SH-SY5Y (cell line): Measurements from ENCODE around the gene DGCR8.

Experiments used
- GATA2 ChIP-seq: IDR thresholded peaks from 2 replicates; pipeline ENCODE4 v1.6.1; 2011; ENCODE audit warnings: mild to moderate bottlenecking, low read depth, low read length
- GATA3 ChIP-seq: IDR thresholded peaks from 2 replicates; pipeline ENCODE4 v1.6.1; 2011; ENCODE audit warnings: low read depth, mild to moderate bottlenecking, low read length, moderate library complexity

Gene DGCR8

DNA sequence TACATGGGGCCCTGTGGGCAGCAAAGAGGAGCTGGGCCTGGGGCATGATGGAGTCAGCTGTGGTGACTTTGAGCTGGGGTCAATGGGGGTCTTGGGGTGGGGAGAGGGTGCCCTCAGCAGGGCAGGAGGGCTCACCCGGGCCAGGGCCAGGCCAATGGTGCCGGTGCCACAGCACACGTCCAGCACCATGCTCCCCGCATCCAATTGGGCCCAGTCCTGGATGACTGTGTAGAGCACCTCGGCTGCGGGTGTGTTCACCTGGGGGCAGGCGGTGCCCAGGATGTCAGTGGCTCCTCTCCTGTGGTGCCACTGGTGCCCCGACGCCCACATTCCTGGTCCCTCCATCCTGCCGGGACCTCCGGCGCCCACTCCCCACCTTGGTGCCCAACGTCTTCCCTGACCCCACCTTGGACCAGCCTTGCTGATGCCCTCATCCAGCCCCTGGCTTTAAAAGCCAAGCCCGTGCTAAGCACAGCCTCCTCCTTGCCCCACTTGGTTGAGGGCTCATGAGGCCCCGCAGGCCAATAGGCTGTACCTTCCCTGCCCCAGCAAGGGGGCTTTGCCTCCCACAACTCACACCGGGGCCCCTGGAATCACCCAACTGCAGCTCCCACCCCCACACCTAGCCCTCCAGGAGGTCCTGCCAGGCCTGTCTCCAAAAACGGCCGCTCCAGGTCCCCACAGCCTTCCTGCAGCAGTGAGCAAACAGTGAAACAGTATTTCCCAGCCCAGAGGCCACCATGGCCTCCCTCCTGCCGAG, 33.7 kb downstream of the DGCR8 start:
- TF ChIP-seq GATA2 (no peak), GATA3 (no peak)

DNA sequence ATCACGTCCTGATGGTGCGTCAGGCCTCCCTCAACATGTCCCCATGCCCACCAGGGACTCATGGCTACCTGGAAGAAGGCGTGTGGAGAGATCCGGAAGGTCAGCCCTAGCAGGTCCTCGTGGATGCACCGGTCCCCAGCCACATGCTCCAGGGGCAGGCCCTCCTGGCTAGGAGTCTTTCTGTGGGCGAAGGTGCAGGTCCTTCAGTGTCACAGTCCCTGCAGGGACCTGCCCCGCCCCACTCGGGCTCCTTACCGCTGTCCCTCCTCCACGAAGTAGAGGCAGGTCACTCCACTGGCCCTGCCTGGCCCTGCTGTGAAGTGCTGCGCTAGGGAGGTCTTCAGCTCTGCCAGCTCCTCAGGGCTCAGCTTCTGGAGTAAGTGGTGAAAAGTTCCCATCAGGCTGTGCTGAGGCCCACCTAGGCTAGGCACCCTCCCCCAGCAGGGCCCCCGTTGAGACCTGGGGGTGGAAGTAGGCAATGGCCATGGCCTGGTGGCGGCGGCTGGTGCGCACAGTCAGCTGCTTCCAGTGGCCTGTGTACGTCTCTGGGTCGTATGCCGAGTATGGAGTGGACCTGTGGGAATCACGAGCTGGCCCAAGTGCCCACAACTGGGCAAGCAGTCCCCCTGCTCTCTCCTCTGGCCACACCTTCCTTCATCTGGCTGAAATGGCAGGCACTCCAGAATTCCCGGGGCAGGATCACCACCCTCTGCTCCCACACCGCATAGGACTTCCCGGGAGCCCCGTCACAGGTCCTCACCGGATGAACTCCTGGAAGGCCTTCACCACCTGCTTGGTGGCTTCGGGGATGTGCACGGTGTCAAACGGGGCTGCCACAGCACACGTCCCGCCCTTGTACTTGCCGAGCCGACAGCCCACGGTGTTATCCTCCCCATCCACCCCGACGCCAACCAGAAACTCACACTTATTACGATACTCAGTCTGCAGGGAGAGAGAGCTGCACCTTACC, 34.8 kb downstream of the DGCR8 start:
- TF ChIP-seq GATA2 (no peak), GATA3 (no peak)

DNA sequence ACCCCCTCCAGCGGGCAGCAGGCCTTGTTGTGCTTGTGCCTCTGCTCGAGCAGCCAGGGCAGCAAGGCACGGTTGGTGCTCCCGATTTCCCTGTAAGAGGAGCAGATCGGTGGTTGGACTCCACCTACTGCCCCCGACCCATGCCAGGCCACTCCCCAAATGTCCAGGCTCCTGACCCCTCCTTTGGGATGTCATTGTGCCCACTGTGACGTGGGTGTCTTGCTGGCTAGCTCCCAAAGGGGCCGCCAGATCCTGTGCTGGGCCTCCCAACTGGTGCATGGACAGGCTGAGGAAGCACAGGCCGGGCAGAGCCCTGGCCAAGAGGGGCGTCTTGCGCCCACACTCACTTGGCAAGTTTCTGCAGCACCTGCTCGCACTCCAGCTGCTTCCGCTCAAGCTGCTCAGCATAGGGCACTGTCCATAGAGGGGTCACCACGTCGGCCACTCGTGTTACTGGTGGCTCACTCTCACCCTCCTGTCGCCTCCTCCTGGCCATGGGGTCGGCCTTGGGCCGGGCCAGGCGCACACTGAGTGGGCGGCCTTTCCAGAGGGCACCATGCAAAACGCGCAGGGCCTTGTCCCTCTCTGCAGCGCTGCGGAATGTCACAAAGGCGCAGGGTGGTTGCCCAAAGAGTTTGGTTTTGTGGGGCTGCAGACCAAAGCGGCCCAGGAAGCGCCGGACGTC, 35.8 kb downstream of the DGCR8 start, which contains the start of gene RANBP1:
TSS of gene RANBP1 (plus strand) at position 414 of the 685 bp plus-strand sequence. CDS start at position 495, 81 bp downstream.
- TF ChIP-seq GATA3, result no peak
- TF ChIP-seq GATA2, result no peak

DNA sequence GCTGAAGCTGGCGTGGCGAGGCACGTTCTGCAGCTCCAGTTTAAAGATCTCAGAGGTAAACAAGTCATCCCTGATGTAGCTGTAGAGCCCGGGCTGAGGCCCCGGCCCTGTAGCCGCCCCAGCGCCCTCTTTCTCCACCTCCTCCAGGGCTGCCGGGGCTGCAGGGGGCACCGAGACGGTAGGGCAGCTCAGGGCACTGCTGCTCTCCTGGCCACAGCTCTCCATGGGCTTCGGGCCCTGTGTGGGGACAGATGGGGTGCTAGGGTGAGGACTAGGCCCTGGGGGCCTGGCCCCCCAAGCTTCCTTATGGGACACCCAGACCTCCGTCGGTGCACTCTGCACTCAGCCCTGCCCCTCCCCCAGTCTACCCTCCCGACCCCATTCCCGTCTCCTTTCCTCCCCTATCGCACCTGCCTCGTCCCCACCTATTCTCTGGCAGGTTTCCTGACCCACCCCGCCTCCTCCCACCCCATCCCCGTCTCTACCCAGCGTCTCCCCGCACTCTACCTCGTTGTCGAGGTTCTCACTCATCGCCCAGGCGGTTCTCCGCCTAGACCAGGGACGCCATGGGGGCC, 36.4 kb downstream of the DGCR8 start:
- TF ChIP-seq GATA3 (no peak), GATA2 (no peak)

DNA sequence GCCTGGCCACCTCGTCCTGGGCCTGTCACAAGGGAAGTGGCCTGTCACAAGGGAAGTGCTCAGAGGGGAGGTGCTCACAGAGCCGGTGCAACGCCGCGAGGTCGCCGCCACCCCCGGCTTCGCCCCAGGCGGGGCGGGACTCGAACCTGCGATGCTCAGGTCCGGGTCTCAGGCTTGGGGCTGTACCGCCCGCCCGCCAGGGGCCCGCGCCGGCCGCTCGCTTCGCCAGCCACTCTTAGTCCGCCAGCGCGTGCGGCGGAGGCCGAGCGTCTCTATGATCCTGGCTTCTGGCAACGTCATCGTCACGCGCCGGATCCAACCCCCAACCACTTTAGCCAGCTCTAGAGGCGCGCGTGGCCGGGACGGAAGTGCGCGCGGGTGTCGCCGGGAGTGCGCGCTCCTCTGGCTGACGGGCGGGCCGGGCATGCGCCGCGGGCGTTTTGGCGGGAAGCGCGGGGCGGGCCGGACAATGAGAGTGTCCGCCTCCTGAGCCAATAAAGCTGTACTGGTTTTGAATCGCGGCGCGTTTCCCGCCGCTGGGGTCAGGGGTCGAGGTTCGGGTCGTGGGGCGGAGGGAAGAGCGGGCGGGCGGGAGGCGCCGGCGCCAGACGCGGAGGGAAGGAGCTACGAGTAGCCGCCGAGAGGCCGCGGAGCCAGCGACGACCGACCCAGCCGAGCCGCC, 37.1 kb downstream of the DGCR8 start, which contains the start of gene TRMT2A:
TSS of gene TRMT2A (minus strand) at position 276 of the 682 bp plus-strand sequence. CDS start 320 bp downstream, outside the sequence.
- TF ChIP-seq GATA2 (peak; percentile 36; the same call in 1 of the 2 replicates), GATA3 (no peak)

DNA sequence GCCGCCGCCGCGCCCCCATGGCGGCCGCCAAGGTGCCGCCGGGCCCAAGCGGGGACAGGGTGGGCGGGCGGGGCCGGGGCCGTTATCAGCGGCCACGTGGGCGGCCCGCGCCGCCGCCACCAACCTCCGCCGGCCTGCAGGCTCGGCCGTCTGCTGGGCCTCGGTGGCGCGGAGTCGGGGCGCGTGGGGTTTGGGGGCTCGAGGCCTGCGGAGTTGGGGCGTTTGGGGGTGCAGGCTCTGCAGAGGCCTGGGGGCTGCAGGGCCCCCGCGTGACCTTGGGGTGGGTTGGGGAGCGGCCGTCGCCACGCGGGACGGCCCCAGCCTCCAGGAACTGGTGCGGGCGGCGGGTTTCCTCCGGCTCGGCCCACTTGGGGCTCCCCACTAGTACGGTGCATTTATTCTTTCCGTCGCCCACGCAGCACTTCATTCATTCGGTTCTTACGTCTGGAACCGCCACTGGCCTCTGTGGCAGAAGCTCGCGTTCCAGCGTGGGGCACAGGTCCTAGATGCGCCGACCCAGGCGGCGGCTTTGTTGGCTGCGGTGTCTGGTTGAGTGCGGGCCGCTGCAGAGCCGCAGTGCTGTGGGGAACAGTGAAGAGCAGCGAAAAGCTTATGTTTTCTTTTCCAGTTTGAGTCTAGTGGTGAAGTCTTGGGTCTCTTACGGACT, 37.7 kb downstream of the DGCR8 start:
- no peak for TF ChIP-seq GATA2
- no peak for TF ChIP-seq GATA3

DNA sequence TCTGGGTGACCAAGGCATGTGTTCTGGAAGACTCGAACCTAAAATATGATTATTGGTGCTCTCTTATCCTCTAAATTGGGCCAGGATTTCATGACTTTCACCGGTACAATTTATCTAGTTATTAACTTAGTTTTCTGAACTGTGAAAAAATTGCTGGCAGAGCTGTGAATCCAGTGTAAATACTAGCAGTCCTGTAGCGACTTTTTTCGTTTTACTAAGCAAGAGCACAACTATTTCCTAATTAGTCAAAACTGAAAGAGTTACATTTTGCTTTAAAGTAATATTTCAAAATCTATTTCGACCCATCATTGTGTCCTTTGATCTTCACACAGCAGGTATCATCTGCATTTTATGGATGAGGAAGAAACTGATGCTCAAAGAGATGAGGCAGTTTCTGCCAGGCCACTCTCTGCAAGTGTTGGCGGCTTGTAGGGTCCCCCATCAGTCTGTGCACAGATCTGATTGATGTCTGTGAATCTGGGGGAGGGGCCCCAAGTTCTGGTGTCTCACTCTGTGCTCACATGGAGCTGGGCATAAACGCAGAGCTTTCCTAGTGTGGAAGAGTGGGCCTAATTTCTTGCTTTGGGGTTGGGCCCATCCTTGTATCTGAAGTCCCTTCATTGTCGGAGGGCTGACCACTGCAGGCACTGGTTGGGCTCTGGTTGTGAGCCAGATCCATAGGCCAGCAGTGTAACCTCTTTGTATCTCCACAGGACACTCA, 38.4 kb downstream of the DGCR8 start:
- TF ChIP-seq GATA3, result no peak
- TF ChIP-seq GATA2, result no peak

DNA sequence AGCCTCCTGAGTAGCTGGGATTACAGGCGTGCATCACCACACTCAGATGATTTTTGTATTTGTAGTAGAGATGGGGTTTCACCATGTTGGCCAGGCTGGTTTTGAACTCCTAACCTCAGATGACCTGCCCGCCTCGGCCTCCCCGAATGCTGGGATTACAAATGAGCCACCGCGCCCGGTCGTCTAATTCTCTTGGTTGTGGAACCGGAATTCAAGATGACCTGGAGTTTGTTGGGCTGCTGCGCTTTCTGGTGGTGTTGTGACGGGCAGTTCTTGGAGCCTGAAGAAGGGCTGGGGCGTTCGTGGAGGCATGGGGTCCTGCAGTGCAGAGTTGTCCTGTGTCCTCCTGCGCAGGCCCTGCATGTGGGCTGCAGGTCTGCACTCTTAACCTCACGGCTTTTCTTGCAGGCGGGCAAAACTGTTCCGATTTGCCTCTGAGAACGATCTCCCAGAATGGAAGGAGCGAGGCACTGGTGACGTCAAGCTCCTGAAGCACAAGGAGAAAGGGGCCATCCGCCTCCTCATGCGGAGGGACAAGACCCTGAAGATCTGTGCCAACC, 41.9 kb downstream of the DGCR8 start:
- TF ChIP-seq GATA3 (no peak), GATA2 (no peak)

DNA sequence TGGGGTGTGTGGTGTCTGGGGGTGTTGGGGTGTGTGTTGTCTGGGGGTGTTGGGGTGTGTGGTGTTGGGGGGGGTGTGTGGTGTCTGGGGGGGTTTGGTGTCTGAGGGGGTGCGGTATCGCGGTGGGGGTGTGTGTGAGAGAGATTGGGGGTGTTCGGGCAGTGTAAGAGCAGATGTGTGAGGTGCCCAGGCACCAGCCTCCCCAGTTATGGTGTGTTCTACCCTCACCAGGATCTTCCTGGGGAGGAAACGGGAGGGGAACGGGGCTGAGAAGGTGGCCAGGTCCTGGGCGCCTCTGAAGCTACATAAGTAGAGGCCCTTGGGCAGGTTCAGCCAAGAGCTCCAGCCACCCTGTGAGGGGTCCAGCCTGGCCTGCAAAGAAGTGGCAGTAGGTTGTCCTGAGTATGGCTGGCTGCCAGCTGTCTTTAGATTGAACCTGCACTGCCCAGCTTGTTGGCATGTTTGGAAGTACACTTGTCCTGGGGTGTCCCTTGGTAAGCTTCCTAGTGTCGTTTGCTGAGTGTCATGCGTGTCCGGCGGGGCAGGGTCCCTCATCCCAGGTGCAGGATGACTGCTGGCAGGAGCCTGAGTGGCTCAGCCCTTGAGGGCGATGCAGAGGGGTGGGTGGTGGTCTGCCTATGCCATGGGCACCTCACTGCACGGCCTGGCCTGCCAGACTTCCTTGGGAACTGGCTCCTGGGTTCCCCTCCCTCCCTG, 43.5 kb downstream of the DGCR8 start:
- TF ChIP-seq GATA2, result no peak
- no peak for TF ChIP-seq GATA3

DNA sequence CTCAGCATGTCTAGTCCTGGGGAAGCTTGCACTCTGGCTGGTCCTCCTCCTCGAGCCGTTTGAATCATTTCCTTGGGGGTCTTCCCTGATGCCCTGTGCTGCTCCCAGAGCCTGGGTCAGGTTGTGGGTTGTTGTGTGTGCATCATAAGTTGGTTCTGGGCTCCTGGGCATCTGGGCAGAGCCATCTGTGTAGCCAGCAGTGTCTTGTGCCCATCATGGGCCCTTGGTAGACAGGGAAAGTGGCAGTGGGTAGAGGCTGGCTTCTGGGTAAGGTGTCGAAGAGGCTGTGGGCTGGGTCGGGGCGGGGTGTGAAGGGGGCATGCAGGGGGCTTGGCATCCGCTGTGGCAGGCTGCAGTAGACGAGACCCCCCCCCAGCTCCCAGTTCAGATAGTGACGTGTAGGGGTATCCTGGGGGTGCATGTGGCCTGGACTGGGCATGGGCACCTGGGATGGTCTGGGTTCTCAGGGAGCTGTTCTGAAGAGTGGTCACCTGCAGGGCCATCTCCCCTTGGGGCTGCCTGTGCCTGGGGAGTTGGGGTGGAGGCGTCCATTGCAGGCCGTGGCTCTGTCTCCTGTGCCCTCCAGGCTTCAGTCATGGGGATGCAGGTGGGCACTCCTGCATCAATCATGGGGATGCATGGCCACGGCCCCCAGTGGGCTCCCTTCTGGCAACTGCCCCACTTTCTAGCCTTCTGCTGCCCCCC, 44.2 kb downstream of the DGCR8 start:
- TF ChIP-seq GATA3 (no peak), GATA2 (no peak)
